ENCODE results near the gene A2M. TPM values are rescaled to one million over a fixed set of nuclear protein-coding genes. Genes with fewer than 3 reads are reported as not detected.

The A2M gene
- polyA plus RNA-seq, 1 experiment, result 171 TPM

- TF ChIP-seq, protein P1, sequence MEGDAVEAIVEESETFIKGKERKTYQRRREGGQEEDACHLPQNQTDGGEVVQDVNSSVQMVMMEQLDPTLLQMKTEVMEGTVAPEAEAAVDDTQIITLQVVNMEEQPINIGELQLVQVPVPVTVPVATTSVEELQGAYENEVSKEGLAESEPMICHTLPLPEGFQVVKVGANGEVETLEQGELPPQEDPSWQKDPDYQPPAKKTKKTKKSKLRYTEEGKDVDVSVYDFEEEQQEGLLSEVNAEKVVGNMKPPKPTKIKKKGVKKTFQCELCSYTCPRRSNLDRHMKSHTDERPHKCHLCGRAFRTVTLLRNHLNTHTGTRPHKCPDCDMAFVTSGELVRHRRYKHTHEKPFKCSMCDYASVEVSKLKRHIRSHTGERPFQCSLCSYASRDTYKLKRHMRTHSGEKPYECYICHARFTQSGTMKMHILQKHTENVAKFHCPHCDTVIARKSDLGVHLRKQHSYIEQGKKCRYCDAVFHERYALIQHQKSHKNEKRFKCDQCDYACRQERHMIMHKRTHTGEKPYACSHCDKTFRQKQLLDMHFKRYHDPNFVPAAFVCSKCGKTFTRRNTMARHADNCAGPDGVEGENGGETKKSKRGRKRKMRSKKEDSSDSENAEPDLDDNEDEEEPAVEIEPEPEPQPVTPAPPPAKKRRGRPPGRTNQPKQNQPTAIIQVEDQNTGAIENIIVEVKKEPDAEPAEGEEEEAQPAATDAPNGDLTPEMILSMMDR (IDR thresholded peaks at IDR 0.05; ENCODE audit: insufficient read depth, low read depth, low read length), result no peak
- no peak for DNase-seq (ENCODE audit: low read depth)
- Histone ChIP-seq H3K4me3 (ENCODE audit: low read depth, low read length) (no peak overlapping the region), H3K27me3 (ENCODE audit: control insufficient read depth, insufficient read depth, low read length) (no peaks in the 10 kb centered on the region), H3K36me3 (ENCODE audit: control insufficient read depth, insufficient read depth, low read length) (no peaks in the 10 kb centered on the region)
- POLR2A ChIA-PET, result no interaction called here
- CTCF ChIA-PET, result no interaction called here
Measured at GRCh38 chr12:9127936-9128663, 12.4 kb upstream of the A2M start.

GRCh38 chr12:9127484-9127883 lies 11.8 kb upstream of the A2M start:
- CTCF ChIA-PET, result no interaction called here
- H3K36me3 ChIP-seq (ENCODE audit: control insufficient read depth, insufficient read depth, low read length), result no peaks in the 10 kb centered on the region
- H3K27me3 ChIP-seq (ENCODE audit: control insufficient read depth, insufficient read depth, low read length), result no peaks in the 10 kb centered on the region
- no peak for DNase-seq (ENCODE audit: low read depth)
- H3K4me3 ChIP-seq (ENCODE audit: low read depth, low read length), result no peak overlapping the region
- TF ChIP-seq, protein P1 (IDR thresholded peaks at IDR 0.05; ENCODE audit: insufficient read depth, low read depth, low read length), result no peak
- POLR2A ChIA-PET, result no interaction called here

DNA sequence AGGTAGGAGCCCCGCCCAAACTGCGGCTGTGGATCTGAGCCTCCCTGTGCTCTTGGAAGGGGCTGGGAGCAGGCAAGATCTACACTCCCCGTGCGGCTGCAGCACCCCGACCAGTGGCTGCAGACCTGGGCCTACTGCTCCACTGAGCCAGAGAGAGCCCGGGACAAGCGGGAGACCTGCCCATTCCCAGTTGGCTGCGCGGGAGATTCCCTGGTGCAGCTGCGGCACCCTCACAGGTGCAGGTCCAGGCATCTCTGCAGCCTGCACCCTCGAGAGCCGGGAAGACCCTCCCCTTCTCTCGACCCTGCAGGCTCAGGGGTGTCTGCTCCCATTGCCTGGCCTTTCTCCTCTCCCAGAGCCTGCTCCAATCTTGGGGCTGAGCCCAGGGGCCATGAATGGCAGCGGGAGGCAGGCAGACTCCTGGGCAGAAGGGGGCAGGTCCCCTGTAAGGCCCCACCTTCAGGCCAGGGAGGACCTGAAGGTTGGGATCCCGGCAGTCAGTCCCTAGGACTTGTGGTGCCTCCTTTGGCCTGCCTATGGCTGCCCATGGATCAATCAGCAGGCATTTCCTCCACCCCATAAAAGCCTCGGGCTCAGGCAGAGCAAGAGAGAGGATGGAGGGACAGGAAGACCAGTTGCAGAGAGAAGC lies 8.8 kb upstream of the A2M start:
- Histone ChIP-seq H3K36me3 (ENCODE audit: control insufficient read depth, insufficient read depth, low read length) (no peaks in the 10 kb centered on the region), H3K4me3 (ENCODE audit: low read depth, low read length) (no peak overlapping the region), H3K27me3 (ENCODE audit: control insufficient read depth, insufficient read depth, low read length) (no peaks in the 10 kb centered on the region)
- CTCF ChIA-PET, result no interaction called here
- POLR2A ChIA-PET, result no interaction called here
- DNase-seq (ENCODE audit: low read depth), result no peak
- TF ChIP-seq, protein P1 (IDR thresholded peaks at IDR 0.05; ENCODE audit: insufficient read depth, low read depth, low read length), result no peak

GRCh38 chr12:9123781-9124382 lies 8.2 kb upstream of the A2M start:
- no peak for DNase-seq (ENCODE audit: low read depth)
- POLR2A ChIA-PET, result no interaction called here
- CTCF ChIA-PET, result no interaction called here

GRCh38 chr12:9122091-9122609 lies 6.4 kb upstream of the A2M start:
- Histone ChIP-seq H3K27me3 (ENCODE audit: control insufficient read depth, insufficient read depth, low read length) (no peaks in the 10 kb centered on the region), H3K4me3 (ENCODE audit: low read depth, low read length) (no peak overlapping the region), H3K36me3 (ENCODE audit: control insufficient read depth, insufficient read depth, low read length) (no peaks in the 10 kb centered on the region)
- CTCF ChIA-PET, result interaction anchor here (0.6 kb wide), 1 partner anchor 1155 kb away, joined by 3 read pairs; no protein-coding TSS in a partner anchor
- POLR2A ChIA-PET, result no interaction called here
- TF ChIP-seq, protein P1 (IDR thresholded peaks at IDR 0.05; ENCODE audit: insufficient read depth, low read depth, low read length), result no peak
- no peak for DNase-seq (ENCODE audit: low read depth)

More at GRCh38 chr12:9123781-9124382, 8.2 kb upstream of the A2M start:
- no peaks in the 10 kb centered on the region for H3K36me3 ChIP-seq (ENCODE audit: control insufficient read depth, insufficient read depth, low read length)
- TF ChIP-seq, protein P1 (IDR thresholded peaks at IDR 0.05; ENCODE audit: insufficient read depth, low read depth, low read length), result no peak
- no peak overlapping the region for H3K4me3 ChIP-seq (ENCODE audit: low read depth, low read length)
- H3K27me3 ChIP-seq (ENCODE audit: control insufficient read depth, insufficient read depth, low read length), result no peaks in the 10 kb centered on the region
